Activated CD8-positive, alpha-beta T cell treated with anti-CD3 and anti-CD28 coated beads for 36 hours (primary cell): ENCODE results near the gene CITED1. TPM values are rescaled to one million over a fixed set of nuclear protein-coding genes. Genes with fewer than 3 reads are reported as not detected.
A peak's percentile ranks its signal among the peaks of the same experiment; 100 is the strongest.

ENCODE experiments used
- ATAC-seq: fragments of 200-7000 bp; cut with Tn5 transposase; one replicate; pipeline ENCODE4 v1.10.0; 2021; ENCODE audit warnings: mild to moderate bottlenecking, moderate library complexity
- CTCF ChIA-PET: fragments of 350-600 bp; sonication (Branson Sonifier 250); formaldehyde crosslinking; loops from one replicate; lab custom pipeline; 2021; ENCODE audit warnings: antibody characterized with exemption; lab: Charles Lee
- POLR2A ChIA-PET: fragments of 350-600 bp; sonication (Branson Sonifier 250); formaldehyde crosslinking; loops from one replicate; lab custom pipeline; 2021; ENCODE audit warnings: antibody characterized with exemption; lab: Charles Lee
- DNase-seq: peaks from one replicate; pipeline ENCODE4 v3.0.0-alpha.2; 2020
- H3K27ac Mint-ChIP-seq: one replicate; pipeline ENCODE4 v1.8.0; 2021; ENCODE audit warnings: mild to moderate bottlenecking, mixed read lengths
- H3K27me3 Mint-ChIP-seq: one replicate; pipeline ENCODE4 v1.8.0; 2021; ENCODE audit warnings: mixed read lengths
- H3K36me3 Mint-ChIP-seq: one replicate; pipeline ENCODE4 v1.8.0; 2021; ENCODE audit warnings: low read depth, mixed read lengths
- H3K4me1 Mint-ChIP-seq: one replicate; pipeline ENCODE4 v1.8.0; 2021; ENCODE audit warnings: low read depth, mixed read lengths
- H3K4me3 Mint-ChIP-seq: one replicate; pipeline ENCODE4 v1.8.0; 2021; ENCODE audit warnings: mild to moderate bottlenecking, moderate library complexity, mixed read lengths
- H3K9me3 Mint-ChIP-seq: one replicate; pipeline ENCODE4 v1.8.0; 2021; ENCODE audit warnings: mixed read lengths
- intact Hi-C: fragments of 100-400 bp; cut with micrococcal nuclease; formaldehyde crosslinking; loops from one replicate; pipeline ENCODE4 v1.10.0; 2022
- total RNA-seq, 2 experiments: library from RNA; stranded (reverse); gene quantifications; one replicate each; pipeline ENCODE4 v1.2.3, GENCODE V29; 2021
- TF ChIP-seq, protein P1 (sequence below): fragments of 200-600 bp; IDR thresholded peaks from one replicate; pipeline ENCODE4 v1.8.0; 2022; ENCODE audit warnings: antibody characterized with exemption, mild to moderate bottlenecking

Gene CITED1
- total RNA-seq, 2 experiments from 2014 or later, result not detected

- Mint-ChIP-seq H3K4me3 (peak overlapping the region; percentile 44), H3K27ac (no peak overlapping the region), H3K9me3 (no peaks in the 10 kb centered on the region), H3K4me1 (peaks cover 21% of the 10 kb centered on the region), H3K36me3 (no peaks in the 10 kb centered on the region), H3K27me3 (peaks cover 38% of the 10 kb centered on the region)
- ChIA-PET POLR2A (interaction anchor here (1.3 kb wide), 1 partner anchor 32 kb away, joined by 5 read pairs; the partner anchor contains the start of gene RPS4X), CTCF (no interaction called here)
- TF ChIP-seq, protein P1, sequence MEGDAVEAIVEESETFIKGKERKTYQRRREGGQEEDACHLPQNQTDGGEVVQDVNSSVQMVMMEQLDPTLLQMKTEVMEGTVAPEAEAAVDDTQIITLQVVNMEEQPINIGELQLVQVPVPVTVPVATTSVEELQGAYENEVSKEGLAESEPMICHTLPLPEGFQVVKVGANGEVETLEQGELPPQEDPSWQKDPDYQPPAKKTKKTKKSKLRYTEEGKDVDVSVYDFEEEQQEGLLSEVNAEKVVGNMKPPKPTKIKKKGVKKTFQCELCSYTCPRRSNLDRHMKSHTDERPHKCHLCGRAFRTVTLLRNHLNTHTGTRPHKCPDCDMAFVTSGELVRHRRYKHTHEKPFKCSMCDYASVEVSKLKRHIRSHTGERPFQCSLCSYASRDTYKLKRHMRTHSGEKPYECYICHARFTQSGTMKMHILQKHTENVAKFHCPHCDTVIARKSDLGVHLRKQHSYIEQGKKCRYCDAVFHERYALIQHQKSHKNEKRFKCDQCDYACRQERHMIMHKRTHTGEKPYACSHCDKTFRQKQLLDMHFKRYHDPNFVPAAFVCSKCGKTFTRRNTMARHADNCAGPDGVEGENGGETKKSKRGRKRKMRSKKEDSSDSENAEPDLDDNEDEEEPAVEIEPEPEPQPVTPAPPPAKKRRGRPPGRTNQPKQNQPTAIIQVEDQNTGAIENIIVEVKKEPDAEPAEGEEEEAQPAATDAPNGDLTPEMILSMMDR, result no peak
- peak; percentile 41 for DNase-seq
- intact Hi-C loops, result loop anchor here (10.0 kb wide), 1 partner anchor 236 kb away; no protein-coding TSS in a partner anchor
- peak; percentile 57 for ATAC-seq
Observed at GRCh38 chrX:72308566-72309296, 3.0 kb upstream of the CITED1 start.

- no peaks in the 10 kb centered on the region for H3K9me3 Mint-ChIP-seq
- H3K27ac Mint-ChIP-seq, result no peak overlapping the region
- no peak for ATAC-seq
- DNase-seq, result no peak
- intact Hi-C loops, result loop anchor here (10.0 kb wide), 1 partner anchor 237 kb away; no protein-coding TSS in a partner anchor
- H3K4me1 Mint-ChIP-seq, result peaks cover 21% of the 10 kb centered on the region
- POLR2A ChIA-PET, result interaction anchor here (1.3 to 2.8 kb wide), 2 partner anchors 31 to 32 kb away, joined by 5 to 14 read pairs; partner anchors contain the start of gene RPS4X
- TF ChIP-seq, protein P1, result no peak
- H3K36me3 Mint-ChIP-seq, result no peaks in the 10 kb centered on the region
- H3K4me3 Mint-ChIP-seq, result peak overlapping the region; percentile 44
- H3K27me3 Mint-ChIP-seq, result peaks cover 39% of the 10 kb centered on the region
- CTCF ChIA-PET, result no interaction called here
Observed at GRCh38 chrX:72308209-72308565, 2.5 kb upstream of the CITED1 start.

DNA sequence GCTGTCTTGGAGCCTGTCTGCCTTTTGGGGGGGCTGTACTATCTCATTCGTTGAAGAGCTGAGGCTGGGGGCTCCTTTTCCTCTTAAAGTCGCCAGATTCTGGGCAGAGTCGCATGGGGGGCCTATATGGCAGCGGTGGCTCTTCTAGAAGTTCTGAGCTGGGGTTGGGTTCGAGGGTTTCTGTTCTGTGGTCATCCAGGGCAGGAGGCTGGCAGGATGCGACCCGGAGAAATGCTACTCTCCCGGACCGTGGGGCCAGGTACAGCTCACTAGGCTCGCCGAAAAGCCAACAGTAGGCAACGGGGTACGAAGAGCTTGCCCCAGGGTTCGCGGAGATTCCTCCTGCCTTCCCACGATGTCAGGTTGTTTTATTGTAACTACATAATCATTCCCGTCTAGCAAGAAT lies 1.9 kb upstream of the CITED1 start:
- POLR2A ChIA-PET, result interaction anchor here (2.8 kb wide), 1 partner anchor 31 kb away, joined by 14 read pairs; the partner anchor contains the start of gene RPS4X

DNA sequence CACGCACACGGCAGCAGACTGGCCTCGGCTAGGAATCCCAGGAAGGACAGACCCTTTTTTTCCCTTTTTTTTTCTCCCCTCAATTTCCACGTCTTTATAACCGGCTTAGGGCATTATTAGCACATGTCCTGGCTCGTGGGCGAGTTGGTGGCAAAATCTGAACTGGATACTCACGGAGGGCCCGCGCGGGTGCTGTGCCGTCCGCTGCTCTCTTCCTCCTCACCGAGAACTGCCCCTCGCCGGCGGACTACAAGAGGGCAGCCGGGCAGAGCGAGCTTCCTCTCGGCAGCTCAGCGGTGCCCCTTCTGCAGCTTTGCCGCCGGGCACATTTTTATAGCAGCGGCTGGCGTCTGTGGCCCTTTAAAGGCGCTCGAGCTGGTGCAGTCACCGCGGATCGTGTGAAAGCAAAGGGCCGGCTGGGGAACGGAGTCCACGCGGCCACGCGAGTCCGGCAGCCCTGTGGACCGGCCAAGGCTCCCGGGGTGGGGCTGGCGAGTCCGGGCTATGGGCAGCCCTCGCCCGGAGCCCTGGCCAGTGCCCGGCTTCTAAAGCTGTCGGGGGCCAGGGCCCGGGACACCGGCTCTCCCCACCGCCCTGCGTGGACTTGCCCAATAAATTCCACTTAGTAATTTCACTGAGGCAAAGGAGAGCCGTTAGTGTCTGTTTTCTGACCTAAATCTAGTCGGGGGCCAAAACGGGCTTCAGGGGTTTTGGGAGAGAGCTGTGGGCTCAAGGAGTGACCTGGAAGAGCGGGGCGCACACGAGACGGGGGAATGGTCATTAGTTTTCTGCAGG lies 1.3 kb upstream of the CITED1 start:
- Mint-ChIP-seq H3K4me1 (peaks cover 21% of the 10 kb centered on the region), H3K4me3 (peak overlapping the region; percentile 68), H3K27me3 (peaks cover 48% of the 10 kb centered on the region), H3K27ac (no peak overlapping the region), H3K9me3 (no peaks in the 10 kb centered on the region), H3K36me3 (no peaks in the 10 kb centered on the region)
- CTCF ChIA-PET, result interaction anchor here (0.7 to 1.8 kb wide), 3 partner anchors 30 to 306 kb away, joined by 3 to 8 read pairs (median 3); partner anchors contain the start of gene RPS4X
- ATAC-seq (peak; percentile 27), DNase-seq (peak; percentile 27)
- POLR2A ChIA-PET, result interaction anchor here (0.8 to 2.8 kb wide), 2 partner anchors 30 to 266 kb away, joined by 3 to 14 read pairs; partner anchors contain the start of gene RPS4X
- intact Hi-C loops, result loop anchor here (10.0 kb wide), 1 partner anchor 238 kb away; no protein-coding TSS in a partner anchor
- TF ChIP-seq, protein P1, result no peak

More for the DNA sequence above, 1.9 kb upstream of the CITED1 start:
- TF ChIP-seq, protein P1, result no peak
- H3K27ac Mint-ChIP-seq, result no peak overlapping the region
- H3K27me3 Mint-ChIP-seq, result peaks cover 44% of the 10 kb centered on the region
- no peaks in the 10 kb centered on the region for H3K9me3 Mint-ChIP-seq
- intact Hi-C loops, result loop anchor here (10.0 kb wide), 1 partner anchor 237 kb away; no protein-coding TSS in a partner anchor
- ATAC-seq (no peak), DNase-seq (no peak)
- CTCF ChIA-PET, result interaction anchor here (0.7 to 1.8 kb wide), 3 partner anchors 31 to 307 kb away, joined by 3 to 8 read pairs (median 3); partner anchors contain the start of gene RPS4X
- H3K4me3 Mint-ChIP-seq, result peak overlapping the region; percentile 26
- peaks cover 21% of the 10 kb centered on the region for H3K4me1 Mint-ChIP-seq
- H3K36me3 Mint-ChIP-seq, result no peaks in the 10 kb centered on the region
